HG03045 (cell line): Measurements from ENCODE around the gene GALNT15.

ENCODE experiments used
- ATAC-seq: cut with Tn5 transposase; IDR thresholded peaks from one replicate; pipeline ENCODE4 v1.9.1; 2021; ENCODE audit warnings: mild to moderate bottlenecking, moderate library complexity; ENCODE audit not compliant: unreplicated experiment

GALNT15 gene

DNA sequence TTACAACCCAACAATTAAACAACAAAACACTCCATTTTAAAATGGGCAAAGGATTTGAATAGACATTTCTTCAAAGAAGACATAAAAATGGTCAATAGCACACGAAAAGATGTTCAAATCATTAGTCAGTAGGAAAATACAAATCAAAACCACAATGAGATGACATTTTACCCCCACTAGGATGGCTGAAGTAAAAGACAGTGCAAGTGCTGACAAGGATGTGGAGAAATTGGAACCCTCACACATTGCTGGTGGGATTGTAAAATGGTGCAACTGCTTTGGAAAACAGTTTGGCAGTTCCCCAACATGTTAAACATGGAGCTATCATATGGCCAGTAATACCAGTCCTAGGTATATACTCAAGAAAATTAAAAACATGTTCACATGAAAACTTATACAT is 11.6 kb downstream of the GALNT15 start:
- ATAC-seq: no peak

DNA sequence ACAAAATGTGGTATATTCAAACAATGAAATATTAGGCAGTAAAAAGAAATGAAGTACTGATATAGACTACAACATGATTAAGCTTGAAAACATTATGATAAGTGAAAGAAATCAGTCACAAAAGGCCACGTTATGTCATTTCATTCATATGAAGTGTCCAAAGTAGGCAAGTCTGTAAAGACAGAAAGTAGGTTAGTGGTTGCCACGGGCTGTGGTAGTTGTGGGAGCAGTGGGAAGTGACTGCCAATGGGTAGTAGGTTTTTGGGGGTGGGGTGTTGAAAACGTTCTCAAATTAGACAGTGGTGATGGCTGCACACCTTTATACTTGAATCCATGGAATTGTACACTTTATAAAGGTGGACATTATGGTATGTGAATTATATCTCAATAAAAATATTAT is 12.1 kb downstream of the GALNT15 start:
- no peak for ATAC-seq

DNA sequence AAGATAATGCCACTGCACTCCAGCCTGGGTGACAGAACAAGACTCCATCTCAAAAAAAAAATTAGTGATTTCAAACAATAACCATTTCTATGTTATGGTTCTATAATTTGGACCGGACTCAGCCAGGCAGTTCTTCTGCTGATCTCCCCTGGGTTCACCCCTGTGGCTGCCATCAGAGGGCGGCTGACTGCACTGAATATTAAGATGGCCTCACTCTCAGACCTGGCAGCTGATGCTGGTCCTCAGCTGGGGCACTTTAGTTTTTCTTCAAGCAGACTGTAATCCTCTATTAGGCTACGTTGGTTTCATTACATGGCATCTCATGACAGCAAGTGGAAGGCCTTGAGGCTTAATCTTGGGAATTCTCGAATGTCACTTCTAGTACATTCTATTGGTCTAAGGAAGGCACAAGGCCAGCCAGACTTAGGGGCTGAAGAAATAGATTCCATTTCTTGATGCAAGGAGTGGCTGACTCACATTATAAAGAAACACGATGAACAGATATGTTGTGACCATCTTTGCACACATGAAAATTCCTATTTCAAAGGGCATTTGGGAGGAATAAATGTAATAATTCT is 12.8 kb downstream of the GALNT15 start:
- ATAC-seq: no peak

DNA sequence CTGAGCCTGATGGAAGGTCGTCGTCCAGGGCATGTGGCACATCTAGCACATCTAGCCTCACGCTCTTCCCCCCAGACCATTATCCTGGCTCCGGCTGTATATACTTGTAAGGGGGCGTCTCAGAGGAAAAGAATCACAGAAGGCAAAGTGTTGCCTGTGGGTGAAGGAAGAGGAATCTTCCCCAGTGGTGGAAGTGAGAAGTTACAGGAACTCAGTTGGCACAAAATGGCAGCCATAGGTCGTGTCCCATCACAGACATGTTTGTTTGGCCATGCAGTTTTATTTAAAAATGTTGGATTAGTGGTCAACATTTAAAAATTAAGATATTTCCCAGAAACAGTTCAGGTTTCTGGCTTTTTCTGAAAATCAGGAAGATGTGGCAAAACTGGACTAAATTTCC is 13.6 kb downstream of the GALNT15 start:
- ATAC-seq: no peak

DNA sequence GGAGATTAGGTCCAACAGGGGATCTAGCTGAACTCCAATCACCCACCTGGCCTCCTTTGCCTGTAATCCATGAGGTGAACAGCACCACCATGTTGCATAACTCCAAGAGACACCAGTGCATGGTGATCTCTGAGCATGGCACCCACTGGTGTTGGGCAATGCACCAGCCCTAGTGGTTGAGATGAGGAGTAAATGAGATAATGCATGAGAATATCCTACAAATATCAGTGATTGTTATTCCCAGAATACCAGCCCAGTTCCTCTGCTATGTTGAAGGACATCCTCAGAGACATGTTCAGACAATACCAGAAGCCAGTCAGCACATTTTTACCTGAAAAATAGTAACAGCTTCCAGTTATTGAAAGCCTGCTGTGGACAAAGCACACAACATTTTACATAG is 14.7 kb downstream of the GALNT15 start:
- no peak for ATAC-seq

DNA sequence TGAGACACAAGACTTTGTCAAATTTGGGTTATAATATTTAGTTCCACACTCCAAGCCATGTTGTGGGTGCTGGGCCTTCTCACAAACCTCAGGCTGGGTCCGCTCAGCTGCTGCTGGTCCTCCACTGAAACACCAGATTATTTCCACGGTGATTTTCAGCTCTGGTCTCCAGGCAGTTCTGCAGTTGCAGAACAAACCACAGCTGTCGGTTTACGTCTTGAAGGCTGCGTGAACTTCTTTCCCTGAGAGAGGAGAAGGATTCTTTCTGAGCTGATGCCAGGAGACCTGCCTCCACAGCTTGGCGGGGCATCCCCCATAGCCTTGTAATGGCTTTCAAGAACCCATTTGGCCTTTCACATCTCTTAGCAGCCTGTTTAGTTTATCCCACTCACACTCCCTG is 16.2 kb downstream of the GALNT15 start:
- ATAC-seq: no peak

DNA sequence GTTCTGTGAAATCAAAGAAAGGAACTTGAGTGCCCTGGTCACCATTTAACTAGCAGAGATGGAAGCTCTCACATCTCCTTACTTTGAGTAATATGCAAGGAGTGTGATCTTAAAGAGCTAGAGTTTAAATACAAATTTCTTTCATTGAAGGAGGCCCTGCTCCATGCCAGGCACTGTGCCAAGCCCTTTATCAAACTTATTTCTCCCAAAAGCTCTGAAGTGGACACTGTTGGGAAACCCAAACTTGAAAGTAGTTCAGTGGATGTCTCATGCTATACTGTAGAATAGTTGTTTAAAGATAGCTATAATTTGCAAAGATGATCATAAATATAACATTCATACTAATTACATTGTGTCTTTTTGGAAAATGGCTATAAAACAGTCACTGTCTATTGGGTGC is 17.1 kb downstream of the GALNT15 start:
- no peak for ATAC-seq

DNA sequence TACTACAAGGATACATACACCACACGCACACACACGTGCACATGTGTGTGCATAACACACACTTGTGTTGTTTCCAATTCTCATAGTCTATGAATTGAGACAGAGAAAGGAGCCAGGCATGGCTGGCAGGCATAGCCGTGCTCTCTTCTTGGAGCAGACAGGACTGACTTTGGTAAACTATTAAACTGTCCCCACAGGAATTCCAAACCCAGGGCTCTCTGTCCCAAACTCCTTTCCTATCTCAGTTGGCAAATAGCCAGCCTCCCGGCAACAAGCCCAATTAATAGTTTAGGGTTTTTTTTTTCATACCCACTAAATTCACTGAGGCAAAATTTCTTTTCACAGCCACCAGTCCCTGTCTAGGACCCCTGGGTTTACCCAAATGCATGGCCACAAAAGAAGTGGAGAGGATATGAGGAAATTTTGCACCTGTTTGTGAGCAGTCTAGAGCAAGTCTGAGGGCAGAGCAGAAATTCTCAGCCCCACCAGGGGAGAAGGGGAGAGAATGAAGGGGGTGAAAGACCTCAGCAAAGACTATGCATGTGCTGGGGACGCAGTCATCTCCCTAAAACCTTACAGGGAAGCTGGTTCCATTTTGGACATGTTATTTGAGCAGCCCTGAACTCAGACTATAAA is 17.8 kb downstream of the GALNT15 start:
- no peak for ATAC-seq

DNA sequence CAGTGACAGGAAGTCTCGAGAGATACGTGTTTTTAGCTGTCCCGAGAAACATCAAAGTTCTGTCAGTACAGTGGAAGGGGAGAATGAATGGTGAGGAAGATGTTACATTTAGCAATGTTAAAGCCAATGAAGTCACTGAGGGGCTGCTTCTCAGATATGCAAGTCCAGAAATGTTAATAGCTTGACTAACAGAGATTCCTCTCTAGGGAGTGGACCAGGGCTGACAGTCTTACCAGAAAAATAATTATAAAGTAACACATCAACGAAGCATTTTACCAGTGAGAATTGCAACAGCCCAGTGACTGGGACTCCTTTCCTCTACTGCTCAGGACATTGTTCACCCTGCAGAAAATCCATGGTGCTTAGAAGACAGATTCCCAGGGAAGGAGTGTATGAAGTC is 23.9 kb downstream of the GALNT15 start:
- no peak for ATAC-seq

DNA sequence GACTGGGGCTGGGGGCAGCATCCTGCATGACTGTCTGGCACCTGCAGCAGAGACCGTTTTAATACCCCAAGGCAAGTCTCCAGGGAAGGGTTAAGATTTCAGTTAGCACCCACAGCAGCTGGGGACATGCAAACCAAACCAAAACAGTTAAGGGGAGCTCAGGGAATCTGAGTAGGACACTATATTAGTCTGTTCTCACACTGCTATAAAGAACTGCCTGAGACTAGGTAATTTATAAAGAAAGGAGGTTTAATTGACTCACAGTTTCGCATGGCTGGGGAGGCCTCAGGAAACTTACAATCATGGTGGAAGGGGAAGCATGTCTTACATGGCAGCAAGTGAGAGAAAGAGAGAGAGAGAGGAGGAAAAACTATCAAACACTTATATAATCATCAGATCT is 25.3 kb downstream of the GALNT15 start:
- no peak for ATAC-seq

DNA sequence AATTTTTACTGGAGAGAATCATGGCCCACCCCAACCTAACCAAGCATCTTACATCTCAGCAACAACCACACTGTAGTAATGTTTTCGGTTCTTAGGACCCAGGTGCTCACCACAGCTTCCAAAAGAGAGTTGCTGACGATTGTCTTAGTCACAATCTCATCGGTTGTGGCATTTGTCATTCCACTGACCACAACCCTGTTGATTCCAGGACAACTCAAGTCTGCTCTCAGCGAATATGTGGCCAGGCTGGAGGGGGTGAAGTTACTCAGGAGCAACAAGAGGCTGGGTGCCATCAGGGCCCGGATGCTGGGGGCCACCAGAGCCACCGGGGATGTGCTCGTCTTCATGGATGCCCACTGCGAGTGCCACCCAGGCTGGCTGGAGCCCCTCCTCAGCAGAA is 25.9 kb downstream of the GALNT15 start:
- ATAC-seq: no peak

DNA sequence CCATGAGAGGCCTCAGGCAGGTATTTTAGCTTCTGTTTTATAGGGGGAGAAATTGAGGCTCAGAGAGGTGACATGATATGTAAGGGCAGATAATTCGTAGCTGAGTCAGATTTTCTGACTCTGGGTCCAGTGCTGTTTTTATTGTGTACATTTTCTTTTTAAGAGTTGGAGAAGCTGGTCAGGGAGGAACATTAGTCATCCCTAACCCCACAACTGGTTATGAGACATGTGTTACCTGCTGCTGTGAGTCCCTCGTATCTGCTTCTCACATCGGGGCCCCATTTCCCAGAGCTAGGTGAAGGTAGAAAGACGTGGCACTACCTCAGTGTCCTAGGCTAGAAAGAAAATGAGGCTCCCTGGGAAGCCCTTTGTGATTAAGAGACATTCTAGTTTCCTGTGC is 28.6 kb downstream of the GALNT15 start:
- ATAC-seq: no peak

DNA sequence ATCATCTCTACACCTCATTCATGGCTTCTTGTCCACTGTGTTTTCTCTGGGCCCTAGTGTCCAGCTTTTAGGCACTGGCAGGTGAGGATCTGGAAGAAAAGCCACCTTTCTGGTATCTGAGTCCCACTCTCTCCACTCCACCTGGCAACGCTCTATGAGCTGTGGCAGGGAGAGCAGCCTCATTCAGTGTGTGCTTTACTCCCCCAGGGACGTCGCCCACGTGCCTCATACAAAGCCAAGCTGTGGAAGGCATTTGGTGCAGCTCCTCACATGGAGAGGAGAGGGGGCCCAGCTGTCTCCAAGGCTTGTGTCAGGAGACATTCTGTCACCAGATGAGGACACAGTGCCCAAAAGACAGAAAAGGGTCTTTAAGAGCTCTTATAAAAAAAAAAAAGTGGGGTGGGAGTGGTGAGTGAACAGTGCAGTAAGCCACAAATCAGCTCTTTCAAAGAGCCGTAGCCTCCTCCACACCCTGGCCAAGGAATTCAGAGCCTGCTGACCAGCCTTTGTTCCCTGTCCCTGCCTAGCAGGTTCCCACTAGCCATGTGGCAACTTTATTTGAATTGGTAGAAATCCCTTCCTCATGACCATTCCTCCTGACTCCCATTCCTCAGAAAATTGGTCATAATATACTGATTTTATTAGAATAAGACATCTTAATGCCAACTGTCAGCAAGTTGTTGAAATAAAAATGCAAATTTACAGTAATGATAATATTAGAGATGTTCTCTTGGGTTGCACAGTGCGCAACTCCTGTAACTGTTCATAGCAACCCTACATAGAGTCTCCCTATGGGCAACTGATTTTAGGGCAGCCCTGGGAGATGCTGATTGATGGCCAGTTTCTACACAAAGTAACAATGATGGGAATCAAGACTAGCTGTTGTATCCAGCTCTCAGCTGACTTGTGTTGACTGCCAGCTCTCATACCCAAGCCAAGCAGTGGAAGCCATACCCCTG is 29.5 kb downstream of the GALNT15 start:
- ATAC-seq: no peak

DNA sequence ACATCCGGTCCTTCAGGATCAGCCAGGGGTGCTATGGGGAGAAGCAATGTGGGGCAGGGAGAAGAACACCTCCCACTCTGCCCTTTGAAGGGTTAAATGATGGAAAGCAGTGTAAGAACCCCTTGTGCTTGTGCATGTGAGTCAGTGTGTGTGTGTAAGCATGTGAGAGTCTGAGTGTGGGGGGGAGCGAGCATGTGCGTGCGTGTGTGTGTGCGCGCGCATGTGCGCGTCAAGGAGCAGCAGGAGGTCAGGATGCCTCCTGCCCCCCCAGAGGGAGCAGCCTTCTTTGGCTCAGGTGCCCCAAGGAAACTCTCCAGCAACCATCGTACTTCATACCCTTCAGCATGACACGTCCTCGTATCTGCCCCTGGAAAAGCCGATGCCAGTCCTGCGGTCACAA is 30.3 kb downstream of the GALNT15 start:
- no peak for ATAC-seq

DNA sequence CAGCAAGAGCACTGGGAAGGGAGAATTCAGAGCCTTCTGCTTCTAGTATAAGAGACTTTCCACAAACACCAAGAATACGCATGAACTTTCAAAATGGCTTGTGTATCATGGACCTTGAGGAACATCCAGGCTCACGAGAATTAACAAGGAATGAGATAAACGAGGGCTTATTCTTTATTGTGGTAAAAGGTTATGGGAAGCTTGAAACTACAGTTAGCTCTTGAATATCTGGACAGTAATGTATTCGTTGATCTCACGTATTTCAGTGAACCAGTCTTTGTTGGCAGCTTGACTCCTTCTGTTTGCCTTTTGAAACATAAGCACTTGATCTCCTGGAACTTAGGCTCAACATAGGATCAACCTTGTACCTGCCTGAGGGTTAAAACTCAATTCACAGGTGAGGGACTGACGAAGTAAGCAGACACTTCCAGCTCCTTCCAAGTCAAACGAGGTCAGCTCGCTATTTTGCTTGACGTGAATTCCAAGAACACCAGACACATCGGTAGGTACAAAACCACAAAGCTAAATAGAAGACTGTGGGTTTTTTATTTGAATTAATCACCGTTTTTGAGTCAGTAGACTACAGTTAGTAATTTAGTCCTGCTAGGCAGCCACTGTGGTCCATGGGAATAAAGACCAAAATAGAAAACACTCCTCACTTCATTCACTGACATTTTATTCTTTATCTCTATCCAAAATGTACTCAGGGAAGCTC is 30.8 kb downstream of the GALNT15 start:
- no peak for ATAC-seq

DNA sequence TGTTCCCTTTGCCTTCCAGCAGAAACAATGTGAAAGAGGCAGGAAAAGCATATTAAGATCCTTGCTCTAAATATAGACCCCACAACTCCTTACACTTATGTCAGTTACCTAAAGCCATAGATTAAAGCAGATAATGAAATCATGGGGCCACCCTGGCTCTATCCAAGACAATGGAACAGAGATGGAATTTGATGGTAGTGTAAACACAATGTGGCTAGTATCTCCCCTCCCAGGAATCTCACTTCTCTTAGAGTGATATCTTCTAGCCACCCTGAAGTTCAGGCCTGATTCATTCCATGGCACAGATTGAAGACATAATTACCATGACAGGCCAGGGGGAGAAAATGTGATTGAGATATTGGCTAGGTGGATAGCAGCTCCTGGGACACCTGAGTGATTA is 32.6 kb downstream of the GALNT15 start:
- no peak for ATAC-seq

DNA sequence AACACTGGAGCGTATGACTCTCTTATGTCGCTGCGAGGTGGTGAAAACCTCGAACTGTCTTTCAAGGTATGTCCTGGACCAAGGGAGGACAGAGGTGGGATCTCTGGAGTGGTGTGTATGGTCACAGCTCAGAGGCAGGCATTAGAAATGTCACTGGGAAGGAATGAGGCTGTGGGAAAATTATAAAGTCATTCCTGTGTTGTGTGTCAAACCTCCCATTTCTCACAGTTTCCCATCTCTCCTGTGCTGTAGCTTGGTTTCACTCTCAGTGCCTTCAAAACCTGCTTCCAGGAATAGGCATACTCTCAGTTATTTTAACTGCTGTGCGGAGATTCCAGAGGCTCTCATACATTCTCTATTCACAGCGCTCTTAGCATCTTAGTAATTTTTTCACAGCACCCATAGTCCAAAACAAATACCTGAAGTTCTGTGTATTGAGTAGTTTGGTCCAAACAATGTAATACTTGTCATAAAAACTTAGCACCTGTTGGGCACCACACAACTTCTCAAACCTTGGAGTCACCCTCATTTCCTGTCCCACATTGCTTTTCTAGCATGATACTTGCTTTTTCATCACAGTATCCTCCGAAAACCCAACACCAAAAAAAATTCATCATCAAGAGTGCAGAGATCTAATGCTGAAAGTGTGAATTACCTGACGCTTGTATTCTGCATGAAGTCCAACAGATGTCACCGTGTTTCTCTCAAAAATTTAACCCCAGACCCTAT is 36.9 kb downstream of the GALNT15 start:
- no peak for ATAC-seq

DNA sequence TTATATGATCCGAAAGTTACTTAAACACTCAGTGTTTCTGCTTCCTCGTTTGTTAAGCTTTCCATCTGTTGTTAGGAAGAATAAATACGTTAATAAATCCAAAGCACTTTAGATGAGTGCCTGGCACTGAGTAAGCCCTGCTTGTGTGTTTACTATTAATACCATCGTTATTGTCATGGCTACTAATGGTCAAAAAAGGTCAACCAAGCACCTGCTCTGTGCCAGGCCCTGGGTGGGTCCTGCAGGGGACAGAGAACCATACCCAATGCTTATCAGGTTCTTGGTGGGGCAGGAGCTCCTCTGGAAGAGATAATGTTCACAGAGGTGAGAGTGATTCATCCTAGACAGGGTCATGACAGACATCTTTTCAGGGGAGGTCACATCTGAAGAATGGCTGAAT is 39.9 kb downstream of the GALNT15 start:
- ATAC-seq: no peak

DNA sequence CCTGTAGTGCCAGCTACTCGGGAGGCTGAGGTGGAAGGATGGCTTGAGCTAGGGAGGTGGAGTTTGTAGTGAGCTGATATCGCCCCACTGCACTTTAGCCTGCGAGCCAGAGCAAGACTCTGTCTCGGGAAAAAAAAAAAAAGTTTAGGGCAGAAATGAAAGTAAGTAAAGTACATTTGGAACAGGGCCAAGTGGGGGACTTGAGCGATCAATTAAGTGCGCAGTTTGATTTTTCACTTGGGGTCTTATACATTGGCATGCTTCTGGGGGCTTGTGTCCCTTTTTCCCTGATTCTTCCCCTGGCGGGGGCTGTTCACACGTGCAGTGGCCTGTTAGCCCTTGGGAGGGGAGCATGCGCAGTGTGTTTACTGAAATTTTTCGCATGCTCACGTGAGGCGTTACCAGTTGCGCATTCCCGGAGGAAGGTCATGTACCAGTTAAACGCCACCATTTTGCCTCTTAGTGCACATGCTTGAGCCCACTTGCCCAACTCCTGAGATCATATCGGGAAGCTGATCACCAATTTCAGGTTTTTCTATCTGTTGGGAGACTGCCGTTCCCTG is 42.0 kb downstream of the GALNT15 start:
- no peak for ATAC-seq

DNA sequence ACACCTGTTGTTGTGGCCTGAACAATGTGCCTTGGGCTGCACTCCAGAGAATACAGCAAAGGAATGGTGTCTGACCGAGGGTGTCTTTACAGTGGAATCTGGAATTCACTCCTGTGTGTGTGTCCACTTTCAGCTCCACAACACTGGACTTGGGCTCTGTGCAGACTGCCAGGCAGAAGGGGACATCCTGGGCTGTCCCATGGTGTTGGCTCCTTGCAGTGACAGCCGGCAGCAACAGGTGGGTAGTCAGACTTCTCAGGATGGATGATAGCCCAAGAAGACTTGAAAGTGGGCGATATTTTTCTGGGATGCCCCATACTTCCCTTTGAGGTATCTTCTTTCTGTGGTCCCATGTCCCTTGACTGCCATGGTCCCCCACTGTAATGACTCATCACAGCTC is 45.3 kb downstream of the GALNT15 start:
- ATAC-seq: no peak
